ENCODE data around the gene MGRN1.

- TF ChIP-seq CTCF (IDR thresholded peaks at IDR 0.05), result no peak
- TF ChIP-seq POLR2A (IDR thresholded peaks at IDR 0.05), result no peak
These were observed 105.2 kb downstream of the MGRN1 start for GRCh38 chr16:4729876-4730275.
